A549 (cell line): ENCODE data around the gene GSTP1. TPM values are rescaled to one million over a fixed set of nuclear protein-coding genes. Genes with fewer than 3 reads are reported as not detected.

ENCODE experiments used
- ATAC-seq, 2 experiments: fragments of 200-7000 bp in 1 of 2; fragments of >200 bp in 1 of 2; cut with Nextera tagmentation in 1 of 2; cut with Tn5 transposase in 1 of 2; 3 replicates each; pipeline versions ENCODE4 v1.8.0 to v1.9.1; 2018 to 2020; ENCODE audit warnings: mild to moderate bottlenecking in 1 of 2, moderate library complexity in 1 of 2
- CTCF ChIA-PET: fragments of 300-600 bp; sonication (Branson Sonifier 250); formaldehyde crosslinking; extraction: SDS; loops from one replicate; lab custom pipeline; 2021; ENCODE audit warnings: antibody characterized with exemption, inconsistent platforms; lab: Yijun Ruan, JAX
- POLR2A ChIA-PET: fragments of 350-600 bp; formaldehyde crosslinking; extraction: SDS; loops from one replicate; lab custom pipeline; 2021; ENCODE audit warnings: antibody characterized with exemption, inconsistent platforms; lab: Yijun Ruan, JAX
- DNase-seq, 2 experiments: peaks; one replicate each; pipeline versions ENCODE4 v3.0.0 to v3.0.0-alpha.2; 2011 to 2016; ENCODE audit warnings: low read depth in 1 of 2, low spot score in 1 of 2
- FAIRE-seq: peaks from 2 replicates; lab custom pipeline; 2011; peaks lifted over from hg19 to GRCh38; lab: Jason Lieb, UNC
- H3K27ac ChIP-seq, 2 experiments: fragments of >200 bp; sonication (Bioruptor Twin); formaldehyde crosslinking; 3 replicates each; pipeline ENCODE4 v1.5.1; 2016 to 2017
- H3K4me1 ChIP-seq: fragments of >200 bp; sonication (Bioruptor Twin); formaldehyde crosslinking; 3 replicates; pipeline ENCODE4 v1.6.1; 2016
- H3K4me2 ChIP-seq: fragments of >200 bp; sonication (Bioruptor Twin); formaldehyde crosslinking; 3 replicates; pipeline ENCODE4 v1.6.1; 2016
- H3K4me3 ChIP-seq: fragments of >200 bp; sonication (Bioruptor Twin); formaldehyde crosslinking; 3 replicates; pipeline ENCODE4 v1.5.1; 2016
- H3K9me3 ChIP-seq: fragments of >200 bp; sonication (Bioruptor Twin); formaldehyde crosslinking; 3 replicates; pipeline ENCODE4 v1.6.1; 2016
- CBX2 ChIP-seq: fragments of 200-600 bp; sonication (generic); IDR thresholded peaks from 2 replicates; pipeline ENCODE4 v1.6.1; 2016; ENCODE audit warnings: low read depth, mild to moderate bottlenecking, borderline replicate concordance
- CTCF ChIP-seq: fragments of >200 bp; sonication (Bioruptor Twin); formaldehyde crosslinking; IDR thresholded peaks from 3 replicates; pipeline ENCODE4 v1.5.1; 2016
- E2F6 ChIP-seq: IDR thresholded peaks from 2 replicates; pipeline ENCODE4 v1.6.1; 2012; ENCODE audit warnings: low read depth, borderline replicate concordance
- EP300 ChIP-seq, 2 experiments: fragments of >200 bp; sonication (Bioruptor Twin); formaldehyde crosslinking; IDR thresholded peaks; 2 replicates in 1 of 2; 3 replicates in 1 of 2; pipeline ENCODE4 v1.6.1; 2016 to 2017
- FOXS1 ChIP-seq: fragments of 250-450 bp; sonication (Bioruptor Pico); IDR thresholded peaks from 2 replicates; pipeline ENCODE4 v1.5.0; 2020; ENCODE audit warnings: mild to moderate bottlenecking, moderate library complexity
- HES2 ChIP-seq: fragments of >200 bp; sonication (Bioruptor Twin); formaldehyde crosslinking; IDR thresholded peaks from 2 replicates; pipeline ENCODE4 v1.6.1; 2016
- HEYL ChIP-seq: fragments of 250-450 bp; sonication (Bioruptor Pico); IDR thresholded peaks from 2 replicates; pipeline ENCODE4 v1.8.0; 2021; ENCODE audit warnings: mild to moderate bottlenecking, moderate library complexity
- HOXB5 ChIP-seq: fragments of 250-450 bp; sonication (Bioruptor Pico); IDR thresholded peaks from 2 replicates; pipeline ENCODE4 v1.5.0; 2020; ENCODE audit warnings: mild to moderate bottlenecking, moderate library complexity
- KDM5A ChIP-seq: fragments of 200-600 bp; sonication (generic); IDR thresholded peaks from 2 replicates; pipeline ENCODE4 v1.6.1; 2016; ENCODE audit warnings: antibody characterized with exemption, mild to moderate bottlenecking
- MAFK ChIP-seq: fragments of 450-650 bp; IDR thresholded peaks from 2 replicates; pipeline ENCODE4 v1.6.1; 2014; ENCODE audit not compliant: partially characterized antibody
- MAZ ChIP-seq: fragments of 150-350 bp; IDR thresholded peaks from 2 replicates; pipeline ENCODE4 v1.6.1; 2014; ENCODE audit warnings: antibody characterized with exemption, low read depth, low read length, borderline replicate concordance
- PBX3 ChIP-seq: IDR thresholded peaks from 2 replicates; pipeline ENCODE4 v1.6.1; 2012
- RNF2 ChIP-seq: fragments of 200-600 bp; sonication (generic); IDR thresholded peaks from 2 replicates; pipeline ENCODE4 v1.6.1; 2016; ENCODE audit warnings: low read depth, mild to moderate bottlenecking, antibody characterized with exemption, moderate library complexity, borderline replicate concordance
- TFCP2L1 ChIP-seq: fragments of 250-450 bp; sonication (Bioruptor Pico); IDR thresholded peaks from 2 replicates; pipeline ENCODE4 v1.5.0; 2021; ENCODE audit warnings: mild to moderate bottlenecking
- USF2 ChIP-seq: fragments of 450-650 bp; IDR thresholded peaks from 2 replicates; pipeline ENCODE4 v1.6.1; 2014; ENCODE audit warnings: antibody characterized with exemption
- WGBS: methylation state at CpG from one replicate; pipeline ENCODE4 v1.1.6; 2017; ENCODE audit errors: missing lambda C conversion rate; 5-methylcytosine and 5-hydroxymethylcytosine counted together
- polyA plus RNA-seq, 4 experiments: library from polyadenylated mRNA; depleted of rRNA in 3 of 4; stranded (reverse); fragments of >200 nt; fragmentation: RNase III in 1 of 4; extraction: RNeasy Plus Mini Kit Qiagen cat#74134 plus additional on column Dnase treatment in 1 of 4; gene quantifications; 2 replicates in 3 of 4; 3 replicates in 1 of 4; pipeline ENCODE4 v1.2.3, GENCODE V29; 2011 to 2017
- TF ChIP-seq, protein P1 (sequence below): IDR thresholded peaks from 2 replicates; pipeline ENCODE4 v1.6.1; 2012
- TF ChIP-seq, protein P2 (sequence below): fragments of >200 bp; sonication (Bioruptor Twin); formaldehyde crosslinking; IDR thresholded peaks from 3 replicates; pipeline ENCODE4 v1.6.1; 2016
- TF ChIP-seq, protein P3 (sequence below): fragments of 150-350 bp; IDR thresholded peaks from 2 replicates; pipeline ENCODE4 v1.6.1; 2014; ENCODE audit warnings: low read depth, mild to moderate bottlenecking, low read length

GSTP1 gene
- polyA plus RNA-seq, 2 of the 4 experiments (the other 2 are of a cell fraction), result 991 to 1,034 TPM

DNA sequence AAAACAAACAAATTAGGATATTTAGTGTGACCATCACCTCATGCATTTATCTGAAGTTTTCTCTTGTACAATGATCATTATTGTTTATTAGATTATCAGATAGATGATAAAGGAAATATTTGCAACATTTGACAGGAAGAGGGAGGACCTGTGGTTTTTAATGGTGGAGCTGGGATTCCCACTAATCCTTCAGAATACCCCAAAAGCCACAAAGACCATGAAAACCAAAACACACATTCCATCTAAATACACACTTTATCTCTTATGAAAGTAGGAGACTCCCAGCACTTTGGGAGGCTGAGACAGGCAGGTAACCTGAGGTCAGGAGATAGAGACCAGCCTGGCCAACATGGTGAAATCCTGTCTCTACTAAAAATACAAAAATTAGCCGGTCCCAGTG, 15.5 kb downstream of the GSTP1 start:
- ATAC-seq (no peak), FAIRE-seq (no peak), DNase-seq (no peak)
- Histone ChIP-seq H3K4me2 (no peak overlapping the region), H3K9me3 (peaks cover 6% of the 10 kb centered on the region; the same call in 1 of the 3 replicates), H3K4me1 (no peaks in the 10 kb centered on the region), H3K4me3 (no peak overlapping the region), H3K27ac (no peak overlapping the region)
- ChIA-PET CTCF (interaction anchor here (1.2 to 3.4 kb wide), 3 partner anchors 15 to 25 kb away, joined by 3 to 20 read pairs (median 7); partner anchors contain the start of gene GSTP1), POLR2A (no interaction called here)
- TF ChIP-seq HOXB5, result no peak
- no peak for TF ChIP-seq HEYL (CRISPR knock-in tag)
- TF ChIP-seq MAZ, result no peak
- TF ChIP-seq, protein P1, sequence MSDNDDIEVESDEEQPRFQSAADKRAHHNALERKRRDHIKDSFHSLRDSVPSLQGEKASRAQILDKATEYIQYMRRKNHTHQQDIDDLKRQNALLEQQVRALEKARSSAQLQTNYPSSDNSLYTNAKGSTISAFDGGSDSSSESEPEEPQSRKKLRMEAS, result no peak
- TF ChIP-seq E2F6, result no peak
- TF ChIP-seq HES2, result no peak
- WGBS, result 29% methylated on average over 1 of the region's 1 CpG

- ATAC-seq, result no peak
- no peak for DNase-seq
- H3K4me2 ChIP-seq, result no peak overlapping the region
- H3K4me1 ChIP-seq, result peaks cover under 1% of the 10 kb centered on the region; the same call in 1 of the 3 replicates
- H3K27ac ChIP-seq, result no peak overlapping the region
- WGBS, result 52% methylated on average over 7 of the region's 7 CpGs
- no peak overlapping the region for H3K4me3 ChIP-seq
- POLR2A ChIA-PET, result no interaction called here
- CTCF ChIA-PET, result interaction anchor here (2.0 to 3.4 kb wide), 3 partner anchors 14 to 28 kb away, joined by 5 to 20 read pairs (median 7); partner anchors contain the start of genes GSTP1 and NUDT8
- no peak for FAIRE-seq
- TF ChIP-seq PBX3 (no peak), TFCP2L1 (CRISPR knock-in tag) (no peak), FOXS1 (CRISPR knock-in tag) (no peak), USF2 (no peak), RNF2 (no peak)
- TF ChIP-seq, protein P2, sequence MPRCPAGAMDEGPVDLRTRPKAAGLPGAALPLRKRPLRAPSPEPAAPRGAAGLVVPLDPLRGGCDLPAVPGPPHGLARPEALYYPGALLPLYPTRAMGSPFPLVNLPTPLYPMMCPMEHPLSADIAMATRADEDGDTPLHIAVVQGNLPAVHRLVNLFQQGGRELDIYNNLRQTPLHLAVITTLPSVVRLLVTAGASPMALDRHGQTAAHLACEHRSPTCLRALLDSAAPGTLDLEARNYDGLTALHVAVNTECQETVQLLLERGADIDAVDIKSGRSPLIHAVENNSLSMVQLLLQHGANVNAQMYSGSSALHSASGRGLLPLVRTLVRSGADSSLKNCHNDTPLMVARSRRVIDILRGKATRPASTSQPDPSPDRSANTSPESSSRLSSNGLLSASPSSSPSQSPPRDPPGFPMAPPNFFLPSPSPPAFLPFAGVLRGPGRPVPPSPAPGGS, result no peak
- H3K9me3 ChIP-seq, result peaks cover 6% of the 10 kb centered on the region; the same call in 1 of the 3 replicates
Observed at GRCh38 chr11:67600324-67601029, 16.9 kb downstream of the GSTP1 start.

GRCh38 chr11:67601098-67601497, 17.5 kb downstream of the GSTP1 start:
- no peak for FAIRE-seq

More at GRCh38 chr11:67601098-67601497, 17.5 kb downstream of the GSTP1 start:
- ChIA-PET POLR2A (no interaction called here), CTCF (interaction anchor here (2.5 to 3.4 kb wide), 2 partner anchors 13 to 28 kb away, joined by 5 to 20 read pairs; partner anchors contain the start of gene NUDT8)
- no peak for TF ChIP-seq EP300 (IDR thresholded peaks at IDR 0.05)
- no peak for TF ChIP-seq USF2
- TF ChIP-seq, protein P2, result no peak
- TF ChIP-seq MAFK, result no peak
- TF ChIP-seq KDM5A, result no peak
- TF ChIP-seq, protein P3, sequence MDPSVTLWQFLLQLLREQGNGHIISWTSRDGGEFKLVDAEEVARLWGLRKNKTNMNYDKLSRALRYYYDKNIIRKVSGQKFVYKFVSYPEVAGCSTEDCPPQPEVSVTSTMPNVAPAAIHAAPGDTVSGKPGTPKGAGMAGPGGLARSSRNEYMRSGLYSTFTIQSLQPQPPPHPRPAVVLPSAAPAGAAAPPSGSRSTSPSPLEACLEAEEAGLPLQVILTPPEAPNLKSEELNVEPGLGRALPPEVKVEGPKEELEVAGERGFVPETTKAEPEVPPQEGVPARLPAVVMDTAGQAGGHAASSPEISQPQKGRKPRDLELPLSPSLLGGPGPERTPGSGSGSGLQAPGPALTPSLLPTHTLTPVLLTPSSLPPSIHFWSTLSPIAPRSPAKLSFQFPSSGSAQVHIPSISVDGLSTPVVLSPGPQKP, result no peak
- no peak for TF ChIP-seq RNF2
- no peak for TF ChIP-seq CTCF
- no peak for TF ChIP-seq CBX2
- Histone ChIP-seq H3K4me1 (peaks cover 7% of the 10 kb centered on the region), H3K4me3 (no peak overlapping the region), H3K4me2 (no peak overlapping the region), H3K9me3 (peaks cover 6% of the 10 kb centered on the region; the same call in 1 of the 3 replicates), H3K27ac (no peak overlapping the region)
- ATAC-seq (no peak), DNase-seq (no peak)
- 85% methylated on average over 7 of the region's 7 CpGs for WGBS
